ENCODE data around the gene ACER3.

ACER3 gene

DNA sequence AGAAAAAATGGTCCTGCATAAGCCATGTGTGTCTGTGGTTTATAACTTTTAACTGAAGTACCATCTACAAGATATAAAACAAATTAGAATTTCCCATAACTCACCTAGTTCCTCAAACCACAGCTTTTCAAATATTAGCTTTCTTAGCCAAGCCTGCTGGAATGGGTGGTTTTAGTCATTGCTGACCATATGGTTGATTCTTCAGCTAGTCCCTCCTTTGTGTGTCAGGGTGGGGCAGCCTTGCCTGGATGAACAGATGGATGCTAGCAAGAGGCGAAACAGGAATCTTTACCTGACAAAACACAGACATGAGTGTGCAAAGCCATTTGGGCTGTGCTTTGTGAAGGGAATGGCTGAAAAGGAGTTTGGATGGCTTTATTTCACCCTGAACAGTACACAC lies 166.6 kb downstream of the ACER3 start:
- no peak for DNase-seq (ENCODE audit: low spot score)
- Histone ChIP-seq H4K8ac (ENCODE audit: low read depth, low read length) (no peak overlapping the region), H3K4me2 (ENCODE audit: insufficient read depth, low read length, poor library complexity, severe bottlenecking) (no peak overlapping the region), H3K4me3 (ENCODE audit: low read length in 2 of 2) (no peak overlapping the region), H3K4ac (ENCODE audit: low read length) (no peak overlapping the region), H3K9ac (ENCODE audit: low read depth, low read length, poor library complexity) (no peak overlapping the region), H3K18ac (ENCODE audit: low read length) (no peak overlapping the region), H4K91ac (ENCODE audit: low read depth, low read length, poor library complexity) (no peak overlapping the region), H3K27ac (replicated peaks; ENCODE audit: low read length) (no peak overlapping the region), H3K9me3 (replicated peaks in 1 of 2; ENCODE audit: control insufficient read depth in 2 of 2, insufficient read depth in 1 of 2, low read depth in 1 of 2, low read length in 2 of 2) (no peaks in the 10 kb centered on the region), H3K27me3 (ENCODE audit: control insufficient read depth in 3 of 3, insufficient read depth in 3 of 3, low read depth in 1 of 3, low read length in 3 of 3) (no peaks in the 10 kb centered on the region), H2BK120ac (ENCODE audit: low read depth, low read length) (no peak overlapping the region), H2BK12ac (ENCODE audit: low read length) (no peak overlapping the region), H2BK15ac (ENCODE audit: low read length) (no peak overlapping the region), H3K79me1 (ENCODE audit: low read depth, low read length) (no peaks in the 10 kb centered on the region), H3K36me3 (replicated peaks in 1 of 2; ENCODE audit: control insufficient read depth in 2 of 2, insufficient read depth in 2 of 2, low read length in 2 of 2) (no peaks in the 10 kb centered on the region), H3K23ac (ENCODE audit: low read depth, low read length, poor library complexity) (no peak overlapping the region), H2AK5ac (ENCODE audit: low read depth, low read length) (no peak overlapping the region), H3K14ac (ENCODE audit: low read length) (no peak overlapping the region), H3K4me1 (ENCODE audit: control insufficient read depth in 2 of 2, insufficient read depth in 1 of 2, low read depth in 1 of 2, low read length in 2 of 2) (no peaks in the 10 kb centered on the region), H2AFZ (ENCODE audit: low read length) (no peak overlapping the region), H2BK5ac (ENCODE audit: low read length) (no peak overlapping the region)
- WGBS, 2 donors (ENCODE audit: extremely low coverage in 2 of 2, insufficient read length in 2 of 2, insufficient replicate concordance in 1 of 2): no CpG with 5 or more reads among the region's 1 CpG

DNA sequence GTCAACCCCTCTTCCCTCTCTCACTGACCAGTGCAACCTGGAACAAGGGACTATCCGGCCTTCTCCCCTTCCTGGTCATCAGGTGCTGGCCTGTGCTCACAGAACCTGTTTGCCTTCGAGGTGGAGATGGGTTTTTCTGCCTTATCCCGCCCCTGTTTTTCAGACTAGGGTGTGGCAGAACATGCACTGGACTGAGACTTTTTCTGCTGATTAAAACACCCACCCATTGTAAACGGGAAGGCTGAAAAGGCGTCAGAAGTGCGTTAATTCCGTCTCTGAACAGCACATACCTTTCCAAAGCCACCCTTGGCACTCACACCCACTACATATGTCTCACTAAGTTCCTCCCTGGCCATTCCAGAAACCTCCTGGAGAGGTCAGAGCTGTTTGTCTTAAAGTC lies 169.1 kb downstream of the ACER3 start:
- Histone ChIP-seq H3K14ac (ENCODE audit: low read length) (no peak overlapping the region), H2BK120ac (ENCODE audit: low read depth, low read length) (no peak overlapping the region), H4K91ac (ENCODE audit: low read depth, low read length, poor library complexity) (no peak overlapping the region), H3K36me3 (replicated peaks in 1 of 2; ENCODE audit: control insufficient read depth in 2 of 2, insufficient read depth in 2 of 2, low read length in 2 of 2) (no peaks in the 10 kb centered on the region), H3K4me3 (ENCODE audit: low read length in 2 of 2) (no peak overlapping the region), H3K9me3 (replicated peaks in 1 of 2; ENCODE audit: control insufficient read depth in 2 of 2, insufficient read depth in 1 of 2, low read depth in 1 of 2, low read length in 2 of 2) (no peaks in the 10 kb centered on the region), H3K79me1 (ENCODE audit: low read depth, low read length) (no peaks in the 10 kb centered on the region), H4K8ac (ENCODE audit: low read depth, low read length) (no peak overlapping the region), H2BK5ac (ENCODE audit: low read length) (no peak overlapping the region), H3K9ac (ENCODE audit: low read depth, low read length, poor library complexity) (no peak overlapping the region), H2AFZ (ENCODE audit: low read length) (no peak overlapping the region), H3K4me1 (ENCODE audit: control insufficient read depth in 2 of 2, insufficient read depth in 1 of 2, low read depth in 1 of 2, low read length in 2 of 2) (peaks cover 0 to 2% of the 10 kb centered on the region in 2 donors), H3K18ac (ENCODE audit: low read length) (no peak overlapping the region), H3K4me2 (ENCODE audit: insufficient read depth, low read length, poor library complexity, severe bottlenecking) (no peak overlapping the region), H3K27ac (replicated peaks; ENCODE audit: low read length) (no peak overlapping the region), H3K23ac (ENCODE audit: low read depth, low read length, poor library complexity) (no peak overlapping the region), H2AK5ac (ENCODE audit: low read depth, low read length) (no peak overlapping the region), H2BK15ac (ENCODE audit: low read length) (no peak overlapping the region), H3K4ac (ENCODE audit: low read length) (no peak overlapping the region), H2BK12ac (ENCODE audit: low read length) (no peak overlapping the region), H3K27me3 (ENCODE audit: control insufficient read depth in 3 of 3, insufficient read depth in 3 of 3, low read depth in 1 of 3, low read length in 3 of 3) (peaks cover 0 to 3% (median 0%) of the 10 kb centered on the region in 3 experiments)
- no peak for DNase-seq (ENCODE audit: low spot score)
- WGBS, 2 donors (ENCODE audit: extremely low coverage in 2 of 2, insufficient read length in 2 of 2, insufficient replicate concordance in 1 of 2): no CpG with 5 or more reads among the region's 7 CpGs

DNA sequence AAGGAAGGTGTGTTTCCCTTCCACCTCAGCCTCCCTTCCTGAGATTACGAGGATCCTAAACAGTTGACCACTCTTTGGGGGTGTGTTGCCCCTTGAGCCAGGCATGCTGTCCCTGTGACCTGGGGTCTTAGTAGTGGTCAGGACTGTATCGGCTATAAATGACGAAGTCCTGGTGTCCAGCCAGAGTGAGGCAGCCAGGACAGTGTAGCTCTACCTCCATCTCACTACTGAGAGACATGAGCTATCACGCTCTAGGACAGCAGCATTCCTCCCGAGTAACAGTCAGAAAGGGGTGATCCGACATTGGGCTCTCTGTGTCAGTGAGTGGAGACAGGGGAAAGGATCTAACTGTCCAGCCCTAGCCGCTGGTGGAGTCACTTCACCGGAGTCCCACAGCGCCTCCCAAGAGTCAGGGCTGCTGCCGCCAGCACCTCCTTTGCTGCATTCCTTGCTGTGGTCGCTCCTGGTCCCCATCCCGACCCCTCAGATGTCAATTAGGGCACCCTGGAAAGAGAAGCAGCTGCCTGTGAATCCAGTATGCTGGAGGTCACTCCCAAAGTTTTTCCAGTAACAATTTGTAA lies 170.2 kb downstream of the ACER3 start:
- Histone ChIP-seq H4K91ac (ENCODE audit: low read depth, low read length, poor library complexity) (no peak overlapping the region), H3K23ac (ENCODE audit: low read depth, low read length, poor library complexity) (no peak overlapping the region), H3K27me3 (ENCODE audit: control insufficient read depth in 3 of 3, insufficient read depth in 3 of 3, low read depth in 1 of 3, low read length in 3 of 3) (peaks cover 0 to 10% (median 0%) of the 10 kb centered on the region in 3 experiments), H2BK120ac (ENCODE audit: low read depth, low read length) (no peak overlapping the region), H3K9me3 (replicated peaks in 1 of 2; ENCODE audit: control insufficient read depth in 2 of 2, insufficient read depth in 1 of 2, low read depth in 1 of 2, low read length in 2 of 2) (no peaks in the 10 kb centered on the region), H3K4me1 (ENCODE audit: control insufficient read depth in 2 of 2, insufficient read depth in 1 of 2, low read depth in 1 of 2, low read length in 2 of 2) (peaks cover 0 to 2% of the 10 kb centered on the region in 2 donors), H3K4me3 (ENCODE audit: low read length in 2 of 2) (no peak overlapping the region), H2AK5ac (ENCODE audit: low read depth, low read length) (no peak overlapping the region), H2BK15ac (ENCODE audit: low read length) (no peak overlapping the region), H2BK5ac (ENCODE audit: low read length) (no peak overlapping the region), H3K9ac (ENCODE audit: low read depth, low read length, poor library complexity) (no peak overlapping the region), H3K4me2 (ENCODE audit: insufficient read depth, low read length, poor library complexity, severe bottlenecking) (no peak overlapping the region), H4K8ac (ENCODE audit: low read depth, low read length) (no peak overlapping the region), H3K79me1 (ENCODE audit: low read depth, low read length) (no peaks in the 10 kb centered on the region), H3K27ac (replicated peaks; ENCODE audit: low read length) (no peak overlapping the region), H3K18ac (ENCODE audit: low read length) (no peak overlapping the region), H2BK12ac (ENCODE audit: low read length) (no peak overlapping the region), H3K36me3 (replicated peaks in 1 of 2; ENCODE audit: control insufficient read depth in 2 of 2, insufficient read depth in 2 of 2, low read length in 2 of 2) (no peaks in the 10 kb centered on the region), H3K14ac (ENCODE audit: low read length) (no peak overlapping the region), H2AFZ (ENCODE audit: low read length) (peak overlapping the region; percentile 10), H3K4ac (ENCODE audit: low read length) (no peak overlapping the region)
- DNase-seq (ENCODE audit: low spot score): no peak
- WGBS, 2 donors (ENCODE audit: extremely low coverage in 2 of 2, insufficient read length in 2 of 2, insufficient replicate concordance in 1 of 2): no CpG with 5 or more reads among the region's 12 CpGs

DNA sequence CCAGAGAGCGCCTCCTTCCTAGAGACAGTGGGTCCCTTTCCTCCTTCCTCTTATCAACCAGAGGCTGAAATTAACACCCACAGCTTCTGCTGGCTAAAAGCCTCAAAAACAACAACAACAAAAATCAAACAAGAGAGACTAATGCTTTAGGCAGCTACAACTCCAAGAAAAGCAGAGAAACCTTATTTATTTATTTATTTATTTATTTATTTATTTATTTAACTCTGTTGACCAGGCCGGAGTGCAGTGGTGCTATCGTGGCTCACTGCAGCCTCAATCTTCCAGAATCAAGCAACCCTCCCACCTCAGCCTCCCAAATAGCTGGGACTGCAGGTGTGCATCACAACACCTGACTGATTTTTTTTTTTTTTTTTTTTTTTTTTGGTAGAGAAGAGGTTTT lies 170.9 kb downstream of the ACER3 start:
- DNase-seq (ENCODE audit: low spot score): no peak
- H3K79me1 ChIP-seq (ENCODE audit: low read depth, low read length): no peaks in the 10 kb centered on the region
- peaks cover 0 to 17% (median 0%) of the 10 kb centered on the region in 3 experiments for H3K27me3 ChIP-seq (ENCODE audit: control insufficient read depth in 3 of 3, insufficient read depth in 3 of 3, low read depth in 1 of 3, low read length in 3 of 3)
- H3K27ac ChIP-seq (replicated peaks; ENCODE audit: low read length): no peak overlapping the region
- WGBS, 2 donors (ENCODE audit: extremely low coverage in 2 of 2, insufficient read length in 2 of 2, insufficient replicate concordance in 1 of 2): no CpG with 5 or more reads among the region's 3 CpGs
- no peak overlapping the region for H3K4me3 ChIP-seq (ENCODE audit: low read length in 2 of 2)
- H3K9me3 ChIP-seq (replicated peaks in 1 of 2; ENCODE audit: control insufficient read depth in 2 of 2, insufficient read depth in 1 of 2, low read depth in 1 of 2, low read length in 2 of 2): no peaks in the 10 kb centered on the region
- H3K14ac ChIP-seq (ENCODE audit: low read length): no peak overlapping the region
- H2BK15ac ChIP-seq (ENCODE audit: low read length): no peak overlapping the region
- H2AK5ac ChIP-seq (ENCODE audit: low read depth, low read length): no peak overlapping the region
- no peak overlapping the region for H3K18ac ChIP-seq (ENCODE audit: low read length)
- no peak overlapping the region for H3K9ac ChIP-seq (ENCODE audit: low read depth, low read length, poor library complexity)
- no peak overlapping the region for H3K23ac ChIP-seq (ENCODE audit: low read depth, low read length, poor library complexity)
- no peak overlapping the region for H2BK120ac ChIP-seq (ENCODE audit: low read depth, low read length)
- no peak overlapping the region for H2BK5ac ChIP-seq (ENCODE audit: low read length)
- H4K8ac ChIP-seq (ENCODE audit: low read depth, low read length): no peak overlapping the region
- no peaks in the 10 kb centered on the region for H3K36me3 ChIP-seq (replicated peaks in 1 of 2; ENCODE audit: control insufficient read depth in 2 of 2, insufficient read depth in 2 of 2, low read length in 2 of 2)
- no peak overlapping the region for H3K4me2 ChIP-seq (ENCODE audit: insufficient read depth, low read length, poor library complexity, severe bottlenecking)
- peaks cover 0 to 2% of the 10 kb centered on the region in 2 donors for H3K4me1 ChIP-seq (ENCODE audit: control insufficient read depth in 2 of 2, insufficient read depth in 1 of 2, low read depth in 1 of 2, low read length in 2 of 2)
- no peak overlapping the region for H2AFZ ChIP-seq (ENCODE audit: low read length)
- no peak overlapping the region for H4K91ac ChIP-seq (ENCODE audit: low read depth, low read length, poor library complexity)
- no peak overlapping the region for H3K4ac ChIP-seq (ENCODE audit: low read length)
- no peak overlapping the region for H2BK12ac ChIP-seq (ENCODE audit: low read length)
